Neuronal stem cell (in vitro differentiated cells): Measurements from ENCODE around the gene CCDC28A.

Source experiments
- DNase-seq: peaks from one replicate; pipeline ENCODE4 v3.0.0-alpha.2; 2013; ENCODE audit warnings: low spot score
- H2AFZ ChIP-seq: one replicate; pipeline ENCODE4 v1.6.1; 2013; ENCODE audit warnings: mild to moderate bottlenecking, low read length, inconsistent platforms
- H2AK5ac ChIP-seq: 2 replicates; pipeline ENCODE4 v1.6.1; 2013; ENCODE audit warnings: low read depth, mild to moderate bottlenecking, inconsistent platforms, low read length, moderate library complexity, mixed read lengths
- H2BK120ac ChIP-seq: 2 replicates; pipeline ENCODE4 v1.6.1; 2013; ENCODE audit warnings: low read depth, mild to moderate bottlenecking, inconsistent platforms, low read length, moderate library complexity, mixed read lengths
- H2BK12ac ChIP-seq: one replicate; pipeline ENCODE4 v1.6.1; 2013; ENCODE audit warnings: low read length, inconsistent platforms
- H2BK15ac ChIP-seq: 2 replicates; pipeline ENCODE4 v1.6.1; 2013; ENCODE audit warnings: mild to moderate bottlenecking, low read length, inconsistent platforms, mixed read lengths
- H2BK5ac ChIP-seq: one replicate; pipeline ENCODE4 v1.6.1; 2013; ENCODE audit warnings: inconsistent platforms, mild to moderate bottlenecking, low read length, moderate library complexity
- H3K14ac ChIP-seq: one replicate; pipeline ENCODE4 v1.6.1; 2013; ENCODE audit warnings: low read length, inconsistent platforms
- H3K18ac ChIP-seq: 2 replicates; pipeline ENCODE4 v1.6.1; 2013; ENCODE audit warnings: low read length, inconsistent platforms
- H3K23ac ChIP-seq: 2 replicates; pipeline ENCODE4 v1.6.1; 2013; ENCODE audit warnings: low read depth, mild to moderate bottlenecking, mixed read lengths, low read length, inconsistent platforms; ENCODE audit not compliant: poor library complexity
- H3K27ac ChIP-seq: replicated peaks from 3 replicates; pipeline ENCODE4 v1.5.1; 2013; ENCODE audit warnings: low read length, inconsistent platforms
- H3K27me3 ChIP-seq, 3 experiments: 2 replicates each; pipeline ENCODE4 v1.6.1; 2013; ENCODE audit warnings: low read length in 3 of 3, mild to moderate bottlenecking in 2 of 3, inconsistent platforms in 1 of 3, low read depth in 1 of 3, mixed read lengths in 1 of 3, moderate library complexity in 1 of 3; ENCODE audit not compliant: control insufficient read depth in 3 of 3, insufficient read depth in 3 of 3
- H3K36me3 ChIP-seq, 2 donors: replicated peaks in 1 of 2; 2 replicates each; pipeline ENCODE4 v1.6.1; 2013; ENCODE audit warnings: low read length in 2 of 2; ENCODE audit not compliant: control insufficient read depth in 2 of 2, insufficient read depth in 2 of 2
- H3K4ac ChIP-seq: 2 replicates; pipeline ENCODE4 v1.6.1; 2013; ENCODE audit warnings: inconsistent platforms, mild to moderate bottlenecking, low read length, moderate library complexity
- H3K4me1 ChIP-seq, 2 donors: 1 replicate in 1 of 2; 2 replicates in 1 of 2; pipeline ENCODE4 v1.6.1; 2013; ENCODE audit warnings: low read length in 2 of 2, low read depth in 1 of 2; ENCODE audit not compliant: control insufficient read depth in 2 of 2, insufficient read depth in 1 of 2
- H3K4me2 ChIP-seq: one replicate; pipeline ENCODE4 v1.6.1; 2013; ENCODE audit warnings: mild to moderate bottlenecking, low read length, inconsistent platforms; ENCODE audit not compliant: insufficient read depth, poor library complexity, severe bottlenecking
- H3K4me3 ChIP-seq, 2 donors: 2 replicates each; pipeline ENCODE4 v1.5.1; 2013; ENCODE audit warnings: low read length in 2 of 2, mild to moderate bottlenecking in 2 of 2, inconsistent platforms in 1 of 2, moderate library complexity in 1 of 2
- H3K79me1 ChIP-seq: one replicate; pipeline ENCODE4 v1.6.1; 2013; ENCODE audit warnings: low read depth, mild to moderate bottlenecking, inconsistent platforms, low read length, moderate library complexity
- H3K9ac ChIP-seq: one replicate; pipeline ENCODE4 v1.6.1; 2013; ENCODE audit warnings: mild to moderate bottlenecking, low read depth, low read length, inconsistent platforms; ENCODE audit not compliant: poor library complexity
- H3K9me3 ChIP-seq, 2 donors: replicated peaks in 1 of 2; 2 replicates each; pipeline versions ENCODE3 to v1.6.1; 2013; ENCODE audit warnings: low read length in 2 of 2, mild to moderate bottlenecking in 2 of 2, inconsistent platforms in 1 of 2, low read depth in 1 of 2, mixed read lengths in 1 of 2, moderate library complexity in 1 of 2; ENCODE audit not compliant: control insufficient read depth in 2 of 2, insufficient read depth in 1 of 2
- H4K8ac ChIP-seq: one replicate; pipeline ENCODE4 v1.6.1; 2013; ENCODE audit warnings: low read depth, mild to moderate bottlenecking, inconsistent platforms, low read length, moderate library complexity
- H4K91ac ChIP-seq: one replicate; pipeline ENCODE4 v1.6.1; 2013; ENCODE audit warnings: low read length, low read depth, mild to moderate bottlenecking, inconsistent platforms; ENCODE audit not compliant: poor library complexity
- whole genome bisulfite sequencing, 2 donors: extraction: QIAGEN DNeasy Blood & Tissue Kit; methylation state at CpG; one replicate each; pipeline ENCODE4 v1.1.7; 2013; ENCODE audit warnings: missing lambda C conversion rate in 2 of 2, mixed read lengths in 1 of 2; ENCODE audit not compliant: insufficient read length in 2 of 2, insufficient replicate concordance in 1 of 2; ENCODE audit errors: extremely low coverage in 2 of 2; 5-methylcytosine and 5-hydroxymethylcytosine counted together

The CCDC28A gene

DNA sequence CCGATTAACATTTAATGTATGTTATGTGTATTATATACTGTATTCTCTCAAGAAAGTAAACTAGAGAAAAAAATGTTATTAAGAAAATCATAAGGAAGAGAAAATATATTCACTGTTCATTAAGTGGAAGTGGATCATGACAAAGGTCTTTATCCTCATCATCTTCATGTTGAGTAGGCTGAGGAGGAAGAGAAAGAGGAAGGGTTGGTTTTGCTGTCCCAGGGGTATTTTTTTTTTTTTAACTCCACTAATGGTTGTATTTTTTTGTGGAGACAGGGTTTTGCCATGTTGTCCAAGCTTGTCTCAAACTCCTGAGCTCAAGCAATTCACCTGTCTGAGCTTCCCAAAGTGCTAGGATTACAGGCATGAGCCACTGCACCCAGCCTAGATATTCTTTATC is 33.3 kb downstream of the CCDC28A start:
- no peaks in the 10 kb centered on the region for H3K79me1 ChIP-seq
- H3K27ac ChIP-seq: no peak overlapping the region
- no peak overlapping the region for H2AFZ ChIP-seq
- H3K4me3 ChIP-seq: no peak overlapping the region
- no peaks in the 10 kb centered on the region for H3K36me3 ChIP-seq
- no peak overlapping the region for H3K9ac ChIP-seq
- no peak overlapping the region for H2BK120ac ChIP-seq
- no peak overlapping the region for H2BK12ac ChIP-seq
- no peak overlapping the region for H4K8ac ChIP-seq
- H3K14ac ChIP-seq: no peak overlapping the region
- no peak overlapping the region for H3K4ac ChIP-seq
- no peak overlapping the region for H3K23ac ChIP-seq
- H3K27me3 ChIP-seq: no peaks in the 10 kb centered on the region
- DNase-seq: no peak
- no peak overlapping the region for H2AK5ac ChIP-seq
- H3K4me1 ChIP-seq: no peaks in the 10 kb centered on the region
- H2BK15ac ChIP-seq: no peak overlapping the region
- no peak overlapping the region for H3K18ac ChIP-seq
- no CpG with 5 or more reads among the region's 1 CpG for WGBS, 2 donors
- H4K91ac ChIP-seq: no peak overlapping the region
- peaks cover 0 to 1% of the 10 kb centered on the region in 2 donors for H3K9me3 ChIP-seq
- H3K4me2 ChIP-seq: no peak overlapping the region
- H2BK5ac ChIP-seq: no peak overlapping the region

GRCh38 chr6:138809677-138810076 is 36.1 kb downstream of the CCDC28A start:
- Histone ChIP-seq H3K4me2 (no peak overlapping the region), H3K9me3 (peaks cover 0 to 1% of the 10 kb centered on the region in 2 donors), H3K4me3 (no peak overlapping the region), H2BK12ac (no peak overlapping the region), H4K91ac (no peak overlapping the region), H3K9ac (no peak overlapping the region), H2AK5ac (no peak overlapping the region), H3K4ac (no peak overlapping the region), H3K36me3 (no peaks in the 10 kb centered on the region), H2BK15ac (no peak overlapping the region), H2AFZ (no peak overlapping the region), H3K23ac (no peak overlapping the region), H3K27ac (no peak overlapping the region), H3K18ac (no peak overlapping the region), H3K27me3 (no peaks in the 10 kb centered on the region), H3K79me1 (no peaks in the 10 kb centered on the region), H2BK120ac (no peak overlapping the region), H3K14ac (no peak overlapping the region), H2BK5ac (no peak overlapping the region), H4K8ac (no peak overlapping the region), H3K4me1 (no peaks in the 10 kb centered on the region)
- no CpG with 5 or more reads among the region's 3 CpGs for WGBS, 2 donors
- no peak for DNase-seq

DNA sequence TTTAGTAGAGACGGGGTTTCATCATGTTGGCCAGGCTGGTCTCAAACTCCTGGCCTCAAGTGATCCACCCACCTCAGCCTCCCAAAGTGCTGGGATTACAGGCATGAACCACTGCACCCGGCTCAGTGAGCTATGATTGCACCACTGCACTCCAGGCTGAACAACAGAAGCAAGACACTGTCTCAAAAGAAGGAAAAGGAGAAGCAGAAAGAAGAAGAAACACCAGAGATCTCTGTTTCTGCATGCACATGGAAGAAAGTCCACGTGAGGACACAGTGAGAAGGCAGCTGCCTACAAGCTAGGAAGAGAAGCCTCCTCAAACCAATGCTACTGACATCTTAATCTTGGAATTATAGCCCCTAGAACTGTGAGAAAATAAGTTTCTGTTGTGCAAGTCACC is 38.3 kb downstream of the CCDC28A start:
- Histone ChIP-seq H4K8ac (peak overlapping the region; percentile 26), H2BK120ac (no peak overlapping the region), H3K79me1 (no peaks in the 10 kb centered on the region), H3K36me3 (no peaks in the 10 kb centered on the region), H4K91ac (no peak overlapping the region), H3K14ac (no peak overlapping the region), H3K4me1 (no peaks in the 10 kb centered on the region), H3K9me3 (peaks cover 0 to 1% of the 10 kb centered on the region in 2 donors), H3K23ac (no peak overlapping the region), H3K9ac (no peak overlapping the region), H3K4me3 (no peak overlapping the region), H3K27ac (no peak overlapping the region), H3K27me3 (no peaks in the 10 kb centered on the region), H3K4me2 (no peak overlapping the region), H2AK5ac (no peak overlapping the region), H2AFZ (no peak overlapping the region), H2BK15ac (no peak overlapping the region), H2BK12ac (no peak overlapping the region), H3K4ac (no peak overlapping the region), H3K18ac (no peak overlapping the region), H2BK5ac (no peak overlapping the region)
- no CpG with 5 or more reads among the region's 3 CpGs for WGBS, 2 donors
- no peak for DNase-seq

GRCh38 chr6:138814179-138814834 is 40.7 kb downstream of the CCDC28A start:
- Histone ChIP-seq H3K23ac (no peak overlapping the region), H3K27ac (no peak overlapping the region), H3K14ac (no peak overlapping the region), H3K4me2 (no peak overlapping the region), H3K27me3 (no peaks in the 10 kb centered on the region), H2AFZ (peak overlapping the region; percentile 73), H3K4me3 (no peak overlapping the region), H2BK15ac (no peak overlapping the region), H3K9me3 (peaks cover 0 to 1% of the 10 kb centered on the region in 2 donors), H4K8ac (no peak overlapping the region), H3K4ac (no peak overlapping the region), H3K9ac (no peak overlapping the region), H3K36me3 (no peaks in the 10 kb centered on the region), H3K79me1 (no peaks in the 10 kb centered on the region), H4K91ac (no peak overlapping the region), H2BK12ac (no peak overlapping the region), H2BK5ac (no peak overlapping the region), H3K18ac (no peak overlapping the region), H2AK5ac (no peak overlapping the region), H3K4me1 (peaks cover 0 to 7% of the 10 kb centered on the region in 2 donors), H2BK120ac (no peak overlapping the region)
- DNase-seq: no peak
- WGBS, 2 donors: no CpG with 5 or more reads among the region's 5 CpGs
